Osteocyte (in vitro differentiated cells): Measurements from ENCODE around the gene UIMC1. TPM values are rescaled to one million over a fixed set of nuclear protein-coding genes. Genes with fewer than 3 reads are reported as not detected.

Experiments
- DNase-seq: peaks from one replicate; pipeline ENCODE4 v3.0.0; 2021; ENCODE audit warnings: mixed read lengths; ENCODE audit not compliant: unreplicated experiment; ENCODE audit errors: extremely low spot score
- H3K27ac Mint-ChIP-seq: one replicate; pipeline ENCODE4 v1.8.0; 2021; ENCODE audit warnings: mild to moderate bottlenecking, mixed read lengths; ENCODE audit not compliant: unreplicated experiment
- H3K27me3 Mint-ChIP-seq: one replicate; pipeline ENCODE4 v1.8.0; 2021; ENCODE audit warnings: mixed read lengths; ENCODE audit not compliant: unreplicated experiment
- H3K36me3 Mint-ChIP-seq: one replicate; pipeline ENCODE4 v1.8.0; 2021; ENCODE audit warnings: mixed read lengths; ENCODE audit not compliant: unreplicated experiment
- H3K4me1 Mint-ChIP-seq: one replicate; pipeline ENCODE4 v1.8.0; 2021; ENCODE audit warnings: mixed read lengths; ENCODE audit not compliant: unreplicated experiment
- H3K4me3 Mint-ChIP-seq: one replicate; pipeline ENCODE4 v1.8.0; 2021; ENCODE audit warnings: mild to moderate bottlenecking, moderate library complexity, mixed read lengths; ENCODE audit not compliant: unreplicated experiment
- H3K9me3 Mint-ChIP-seq: one replicate; pipeline ENCODE4 v1.8.0; 2021; ENCODE audit warnings: mixed read lengths; ENCODE audit not compliant: unreplicated experiment
- CTCF ChIP-seq: fragments of 200-600 bp; sonication (generic); IDR thresholded peaks from 2 replicates; pipeline ENCODE4 v1.5.0; 2021; ENCODE audit warnings: antibody characterized with exemption, mild to moderate bottlenecking, moderate library complexity
- total RNA-seq: library from RNA; stranded (reverse); gene quantifications from 2 replicates; pipeline ENCODE4 v1.2.1, GENCODE V29; 2021

Gene UIMC1
- total RNA-seq, 1 donor from 2014 or later, result 32.9 TPM

- Mint-ChIP-seq H3K36me3 (peaks cover 26% of the 10 kb centered on the region), H3K27me3 (no peaks in the 10 kb centered on the region)
- no peak for TF ChIP-seq CTCF
Observed at GRCh38 chr5:176941951-176942350, 64.6 kb downstream of the UIMC1 start.

GRCh38 chr5:176938472-176938871, 68.1 kb downstream of the UIMC1 start:
- DNase-seq, result no peak
- TF ChIP-seq CTCF, result no peak
- H3K4me1 Mint-ChIP-seq, result no peaks in the 10 kb centered on the region
- H3K9me3 Mint-ChIP-seq, result no peaks in the 10 kb centered on the region
- peaks cover 22% of the 10 kb centered on the region for H3K36me3 Mint-ChIP-seq
- H3K27ac Mint-ChIP-seq, result no peak overlapping the region
- H3K27me3 Mint-ChIP-seq, result no peaks in the 10 kb centered on the region
- no peak overlapping the region for H3K4me3 Mint-ChIP-seq

More at GRCh38 chr5:176941951-176942350, 64.6 kb downstream of the UIMC1 start:
- Mint-ChIP-seq H3K4me1 (no peaks in the 10 kb centered on the region), H3K27ac (no peak overlapping the region), H3K9me3 (no peaks in the 10 kb centered on the region), H3K4me3 (no peak overlapping the region)
- DNase-seq, result no peak

- Mint-ChIP-seq H3K36me3 (peaks cover 28% of the 10 kb centered on the region), H3K27ac (no peak overlapping the region), H3K4me3 (no peak overlapping the region), H3K4me1 (no peaks in the 10 kb centered on the region), H3K9me3 (no peaks in the 10 kb centered on the region), H3K27me3 (no peaks in the 10 kb centered on the region)
- no peak for DNase-seq
- TF ChIP-seq CTCF, result no peak
Observed at GRCh38 chr5:176935017-176935416, 71.6 kb downstream of the UIMC1 start.

GRCh38 chr5:176934309-176934930, 72.2 kb downstream of the UIMC1 start:
- no peaks in the 10 kb centered on the region for H3K4me1 Mint-ChIP-seq
- no peaks in the 10 kb centered on the region for H3K27me3 Mint-ChIP-seq
- no peak for DNase-seq
- H3K4me3 Mint-ChIP-seq, result no peak overlapping the region
- H3K36me3 Mint-ChIP-seq, result peaks cover 31% of the 10 kb centered on the region
- no peak overlapping the region for H3K27ac Mint-ChIP-seq
- no peaks in the 10 kb centered on the region for H3K9me3 Mint-ChIP-seq
- TF ChIP-seq CTCF, result no peak

- Mint-ChIP-seq H3K36me3 (peaks cover 25% of the 10 kb centered on the region), H3K9me3 (no peaks in the 10 kb centered on the region), H3K4me1 (no peaks in the 10 kb centered on the region), H3K27me3 (no peaks in the 10 kb centered on the region), H3K27ac (no peak overlapping the region), H3K4me3 (no peak overlapping the region)
- TF ChIP-seq CTCF, result no peak
- DNase-seq, result no peak
Observed at GRCh38 chr5:176929654-176930053, 76.9 kb downstream of the UIMC1 start.
